C4-2B (cell line): ENCODE measurements around the gene PMM2.

Source experiments
- ZFX ChIP-seq: fragments of 450-650 bp; IDR thresholded peaks from 2 replicates; pipeline ENCODE4 v1.6.1; 2017
- TF ChIP-seq, protein P1 (sequence below): fragments of 450-650 bp; conservative IDR thresholded peaks from 2 replicates; pipeline ENCODE4 v1.5.1; 2017; ENCODE audit warnings: mild to moderate bottlenecking

DNA sequence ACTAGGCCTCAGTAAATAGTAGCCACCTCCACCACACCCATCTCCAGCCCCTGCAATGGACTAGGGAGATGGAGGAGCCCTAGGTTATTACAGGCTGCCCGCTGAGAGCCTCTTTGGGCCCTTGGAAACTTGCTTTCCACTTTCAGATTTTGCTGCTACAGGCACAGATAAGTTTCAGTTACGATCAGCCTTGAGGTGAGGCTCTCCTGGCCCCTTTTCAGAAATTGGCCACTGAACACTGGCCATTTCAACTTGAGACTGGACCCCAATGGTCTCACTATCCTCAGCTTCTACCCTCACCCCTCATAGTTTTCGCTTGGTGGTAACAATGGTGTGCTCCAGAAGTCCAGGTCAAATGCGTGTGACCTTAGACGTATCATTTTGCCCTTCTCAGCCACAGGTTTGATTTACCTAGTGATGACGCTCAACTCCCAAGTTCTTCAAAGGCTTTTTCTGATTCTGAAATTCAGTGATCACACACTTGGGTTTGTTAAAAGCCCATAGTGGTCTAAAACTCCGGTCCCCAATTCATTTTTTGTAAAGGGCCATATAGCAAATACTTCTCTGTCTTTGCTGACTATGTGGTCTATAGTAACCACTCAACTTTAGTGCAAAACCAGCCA is 1.0 kb downstream of the PMM2 start:
- TF ChIP-seq, protein P1, sequence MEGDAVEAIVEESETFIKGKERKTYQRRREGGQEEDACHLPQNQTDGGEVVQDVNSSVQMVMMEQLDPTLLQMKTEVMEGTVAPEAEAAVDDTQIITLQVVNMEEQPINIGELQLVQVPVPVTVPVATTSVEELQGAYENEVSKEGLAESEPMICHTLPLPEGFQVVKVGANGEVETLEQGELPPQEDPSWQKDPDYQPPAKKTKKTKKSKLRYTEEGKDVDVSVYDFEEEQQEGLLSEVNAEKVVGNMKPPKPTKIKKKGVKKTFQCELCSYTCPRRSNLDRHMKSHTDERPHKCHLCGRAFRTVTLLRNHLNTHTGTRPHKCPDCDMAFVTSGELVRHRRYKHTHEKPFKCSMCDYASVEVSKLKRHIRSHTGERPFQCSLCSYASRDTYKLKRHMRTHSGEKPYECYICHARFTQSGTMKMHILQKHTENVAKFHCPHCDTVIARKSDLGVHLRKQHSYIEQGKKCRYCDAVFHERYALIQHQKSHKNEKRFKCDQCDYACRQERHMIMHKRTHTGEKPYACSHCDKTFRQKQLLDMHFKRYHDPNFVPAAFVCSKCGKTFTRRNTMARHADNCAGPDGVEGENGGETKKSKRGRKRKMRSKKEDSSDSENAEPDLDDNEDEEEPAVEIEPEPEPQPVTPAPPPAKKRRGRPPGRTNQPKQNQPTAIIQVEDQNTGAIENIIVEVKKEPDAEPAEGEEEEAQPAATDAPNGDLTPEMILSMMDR = no peak
- TF ChIP-seq ZFX = no peak
